ENCODE measurements around the gene IKZF3. TPM values are rescaled to one million over a fixed set of nuclear protein-coding genes. Genes with fewer than 3 reads are reported as not detected.
"Not testable (repeated sequence)": the region's sequence is repeated elsewhere in the genome, so short reads cannot be mapped to it uniquely, and the experiment has no call there.

The IKZF3 gene
- total RNA-seq, 4 donors from 2014 or later: 0.89 to 1.8 (median 0.97) TPM

- intact Hi-C loops (cut with DNase I; ENCODE audit: low total_unique reads): no loop called here
- no peak overlapping the region for H3K4me3 ChIP-seq (ENCODE audit: low read depth, poor library complexity, severe bottlenecking)
- TF ChIP-seq POLR2A (IDR thresholded peaks at IDR 0.05): no peak
- no peak for TF ChIP-seq CTCF (IDR thresholded peaks at IDR 0.05)
- WGBS, 2 donors: 61 to 73% methylated on average over 18 of the region's 18 CpGs
- DNase-seq (ENCODE audit: low spot score in 2 of 2): no peak
Measured at GRCh38 chr17:39715375-39716072, 148.6 kb downstream of the IKZF3 start.

DNA sequence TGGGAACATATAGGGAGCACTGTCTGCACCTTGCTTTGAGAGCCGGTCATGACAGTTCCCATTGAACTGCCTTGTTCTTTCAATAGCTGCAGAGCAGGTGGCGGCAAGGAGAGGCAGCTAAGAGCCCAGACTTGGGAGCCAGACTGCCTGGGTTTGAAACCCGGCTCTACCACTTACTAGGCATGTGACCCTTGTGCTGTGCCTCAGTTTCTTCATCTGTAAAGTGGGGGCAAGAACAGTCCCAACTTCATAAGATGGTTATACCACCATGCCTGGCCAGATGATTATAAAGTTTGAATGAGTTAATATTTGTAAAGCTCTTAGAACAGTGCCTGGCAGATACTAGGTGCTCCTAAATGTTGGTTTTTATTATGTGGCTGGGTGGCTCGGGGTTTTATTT is 149.9 kb downstream of the IKZF3 start:
- H3K4me3 ChIP-seq (ENCODE audit: low read depth, poor library complexity, severe bottlenecking): no peak overlapping the region
- TF ChIP-seq POLR2A (IDR thresholded peaks at IDR 0.05) (no peak), CTCF (IDR thresholded peaks at IDR 0.05) (no peak)
- DNase-seq (ENCODE audit: low spot score in 2 of 2): no peak
- WGBS, 2 donors: 95 to 98% methylated on average over 4 of the region's 4 CpGs
- intact Hi-C loops (cut with DNase I; ENCODE audit: low total_unique reads): no loop called here

DNA sequence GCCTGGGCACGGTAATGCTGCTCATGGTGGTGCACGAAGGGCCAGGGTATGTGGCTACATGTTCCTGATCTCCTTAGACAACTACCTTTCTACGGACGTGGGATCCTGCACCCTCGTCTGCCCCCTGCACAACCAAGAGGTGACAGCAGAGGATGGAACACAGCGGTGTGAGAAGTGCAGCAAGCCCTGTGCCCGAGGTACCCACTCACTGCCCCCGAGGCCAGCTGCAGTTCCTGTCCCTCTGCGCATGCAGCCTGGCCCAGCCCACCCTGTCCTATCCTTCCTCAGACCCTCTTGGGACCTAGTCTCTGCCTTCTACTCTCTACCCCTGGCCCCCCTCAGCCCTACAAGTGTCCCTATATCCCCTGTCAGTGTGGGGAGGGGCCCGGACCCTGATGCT is 152.3 kb downstream of the IKZF3 start:
- 90 to 92% methylated on average over 10 of the region's 10 CpGs for WGBS, 2 donors
- intact Hi-C loops (cut with DNase I; ENCODE audit: low total_unique reads): no loop called here
- DNase-seq (ENCODE audit: low spot score in 2 of 2): no peak
- H3K4me3 ChIP-seq (ENCODE audit: low read depth, poor library complexity, severe bottlenecking): no peak overlapping the region
- TF ChIP-seq CTCF (IDR thresholded peaks at IDR 0.05) (no peak), POLR2A (IDR thresholded peaks at IDR 0.05) (no peak)

- WGBS, 2 donors: 88 to 89% methylated on average over 11 of the region's 11 CpGs
- intact Hi-C loops (cut with DNase I; ENCODE audit: low total_unique reads): not testable (repeated sequence)
Measured at GRCh38 chr17:39711071-39711470, 153.0 kb downstream of the IKZF3 start.

GRCh38 chr17:39709998-39710964 is 153.8 kb downstream of the IKZF3 start:
- DNase-seq (ENCODE audit: low spot score in 2 of 2): no peak
- intact Hi-C loops (cut with DNase I; ENCODE audit: low total_unique reads): no loop called here
- whole genome bisulfite sequencing, 2 donors: 84% methylated on average over 20 of the region's 20 CpGs
- TF ChIP-seq CTCF (IDR thresholded peaks at IDR 0.05): no peak
- no peak overlapping the region for H3K4me3 ChIP-seq (ENCODE audit: low read depth, poor library complexity, severe bottlenecking)

More at GRCh38 chr17:39711071-39711470, 153.0 kb downstream of the IKZF3 start:
- not testable (repeated sequence) for H3K4me3 ChIP-seq (ENCODE audit: low read depth, poor library complexity, severe bottlenecking); DNase-seq (ENCODE audit: low spot score in 2 of 2)

- intact Hi-C loops (cut with DNase I; ENCODE audit: low total_unique reads): no loop called here
- WGBS, 2 donors: 85 to 93% methylated on average over 14 of the region's 14 CpGs
Measured at GRCh38 chr17:39709319-39709997, 154.7 kb downstream of the IKZF3 start.

More at GRCh38 chr17:39709319-39709997, 154.7 kb downstream of the IKZF3 start:
- no peak overlapping the region for H3K4me3 ChIP-seq (ENCODE audit: low read depth, poor library complexity, severe bottlenecking)
- no peak for TF ChIP-seq POLR2A (IDR thresholded peaks at IDR 0.05)
- TF ChIP-seq CTCF (IDR thresholded peaks at IDR 0.05): no peak
- DNase-seq (ENCODE audit: low spot score in 2 of 2): no peak
